HL-60/S4 (cell line): Measurements from ENCODE around the gene GJD3.
"Not testable (repeated sequence)": the region's sequence is repeated elsewhere in the genome, so short reads cannot be mapped to it uniquely, and the experiment has no call there.

ENCODE experiments used
- in situ Hi-C: fragments of 300-500 bp; cut with MboI; formaldehyde crosslinking; loops from 2 replicates; pipeline ENCODE4 v1.14.3; 2022; ENCODE audit warnings: low sequenced_read_pairs

The GJD3 gene

DNA sequence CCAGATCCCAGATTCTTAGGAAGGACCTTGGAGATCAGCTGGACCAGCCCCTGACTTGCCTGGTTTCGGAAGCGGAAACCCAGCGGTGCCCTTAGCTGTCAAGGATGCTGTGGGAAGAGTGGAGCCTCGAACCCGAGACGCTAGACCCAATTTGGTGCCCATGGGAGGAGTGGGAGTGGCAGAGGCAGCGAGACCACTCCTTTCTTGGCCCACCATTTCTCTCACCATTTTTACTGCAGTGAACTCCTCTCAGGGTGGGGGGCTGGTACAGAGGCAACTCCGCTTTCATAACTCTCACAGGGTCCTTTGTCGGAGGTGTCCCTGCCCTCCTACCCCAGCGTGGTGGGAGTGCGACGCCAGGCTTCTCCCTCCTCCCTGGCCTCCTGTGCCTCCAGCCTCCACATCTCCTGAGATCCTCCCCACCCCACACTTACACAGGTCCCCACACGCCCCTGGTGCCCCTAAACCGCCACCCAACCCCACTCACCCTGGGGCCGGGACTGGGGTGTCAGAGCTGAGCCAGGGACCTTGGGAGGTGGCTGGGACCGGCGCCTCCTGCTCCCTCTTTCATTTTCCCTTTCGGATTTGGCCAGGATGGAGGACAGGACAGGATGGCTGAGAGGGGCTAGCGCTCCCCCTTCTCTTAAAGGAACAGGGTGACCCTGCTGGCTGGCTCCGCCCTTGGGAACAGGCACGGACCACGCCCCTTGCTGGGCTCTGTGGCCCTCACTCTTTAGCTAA lies at the start of gene GJD3:
GJD3 (minus strand) TSS at position 617 of the 741 bp plus-strand sequence. CDS start 922 bp downstream, outside the sequence.
- in situ Hi-C loops: loop anchor here (10.0 kb wide), 1 partner anchor 171 kb away; no protein-coding TSS in a partner anchor

DNA sequence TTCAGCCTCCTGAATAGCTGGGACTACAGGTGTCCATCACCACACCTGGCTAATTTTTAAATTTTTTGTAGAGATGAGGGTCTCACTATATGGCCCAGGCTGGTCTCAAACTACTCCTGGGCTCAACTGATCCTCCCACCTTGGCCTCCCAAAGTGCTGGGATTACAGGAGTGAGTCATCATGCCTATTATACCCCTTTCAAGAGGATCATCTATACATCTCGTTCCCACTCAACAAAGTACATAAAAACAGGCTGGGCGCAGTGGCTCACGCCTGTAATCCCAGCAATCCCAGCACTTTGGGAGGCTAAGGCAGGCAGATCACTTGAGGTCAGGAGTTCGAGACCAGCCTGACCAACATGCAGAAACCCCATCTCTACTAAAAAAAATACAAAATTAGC lies 49.8 kb upstream of the GJD3 start:
- in situ Hi-C loops: not testable (repeated sequence)

DNA sequence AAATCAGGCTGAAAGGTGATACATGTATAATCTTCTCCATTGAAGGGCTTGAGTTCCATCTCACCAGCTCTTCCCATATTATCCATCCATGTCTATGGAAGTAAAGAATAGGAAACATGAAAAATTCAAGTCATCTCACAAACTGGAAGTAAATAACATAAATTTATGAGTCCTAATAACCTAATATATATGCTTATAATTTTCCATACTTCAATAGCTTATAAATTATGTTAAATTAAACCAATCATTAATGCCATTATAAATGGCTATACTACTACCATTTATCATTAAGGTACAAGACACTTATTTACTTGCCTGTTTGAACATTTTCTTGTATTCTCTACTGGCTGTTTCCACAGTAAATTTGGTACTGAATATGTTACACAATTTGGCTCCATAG lies 48.3 kb upstream of the GJD3 start:
- in situ Hi-C loops: no loop called here

DNA sequence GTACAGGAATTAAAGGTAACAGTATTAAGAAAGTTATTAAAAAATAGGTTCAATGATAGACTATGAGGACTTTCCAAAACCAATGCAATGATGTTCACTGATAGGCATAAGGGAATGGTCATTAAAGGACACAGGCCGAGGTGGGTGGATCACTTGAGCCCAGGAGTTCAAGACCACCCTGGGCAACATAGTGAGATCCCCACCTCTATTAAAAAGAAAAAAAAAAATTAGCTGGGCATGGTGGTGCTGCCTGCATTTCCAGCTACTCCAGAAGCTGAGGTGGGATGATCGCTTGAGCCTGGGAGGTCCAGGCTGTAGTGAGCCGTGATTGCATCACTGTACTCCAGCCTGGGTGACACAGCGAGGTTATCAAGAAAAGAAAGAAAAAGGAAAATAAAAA lies 47.3 kb upstream of the GJD3 start:
- in situ Hi-C loops: no loop called here

- in situ Hi-C loops: no loop called here
These were observed 45.5 kb upstream of the GJD3 start for GRCh38 chr17:40410082-40410481.

DNA sequence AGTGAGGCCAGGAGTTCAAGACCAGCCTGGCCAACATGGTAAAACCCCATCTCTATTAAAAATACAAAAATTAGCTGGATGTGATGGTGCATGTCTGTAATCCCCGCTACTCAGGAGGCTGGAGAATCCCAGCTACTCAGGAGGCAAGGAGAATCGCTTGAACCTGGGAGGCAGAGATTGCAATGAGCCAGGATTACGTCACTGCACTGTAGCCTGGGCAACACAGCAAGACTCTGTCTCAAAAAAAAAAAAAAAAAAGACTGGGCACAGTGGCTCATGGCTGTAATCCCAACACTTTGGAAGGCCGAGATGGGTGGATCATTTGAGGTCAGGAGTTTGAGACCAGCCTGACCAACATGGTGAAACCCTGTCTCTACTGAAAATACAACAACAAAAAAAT lies 45.0 kb upstream of the GJD3 start:
- in situ Hi-C loops: not testable (repeated sequence)

DNA sequence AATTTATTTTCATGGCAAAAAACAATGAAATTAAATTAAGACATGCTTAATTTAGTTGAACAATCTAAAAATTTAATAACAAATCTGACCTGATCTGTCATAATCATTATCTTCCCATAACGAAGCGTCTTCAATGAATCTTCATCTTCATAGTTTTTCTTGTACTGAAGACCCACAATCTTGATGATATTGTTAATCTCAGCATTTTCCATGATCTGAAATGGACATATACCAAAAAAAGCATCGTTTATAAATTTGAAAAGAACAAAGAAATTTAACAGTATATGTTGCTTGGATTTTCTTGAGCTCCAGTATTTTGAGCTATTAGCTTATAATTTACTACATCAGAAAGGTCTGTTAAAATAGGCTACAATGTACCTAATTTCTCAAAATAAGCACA lies 42.9 kb upstream of the GJD3 start:
- in situ Hi-C loops: no loop called here

DNA sequence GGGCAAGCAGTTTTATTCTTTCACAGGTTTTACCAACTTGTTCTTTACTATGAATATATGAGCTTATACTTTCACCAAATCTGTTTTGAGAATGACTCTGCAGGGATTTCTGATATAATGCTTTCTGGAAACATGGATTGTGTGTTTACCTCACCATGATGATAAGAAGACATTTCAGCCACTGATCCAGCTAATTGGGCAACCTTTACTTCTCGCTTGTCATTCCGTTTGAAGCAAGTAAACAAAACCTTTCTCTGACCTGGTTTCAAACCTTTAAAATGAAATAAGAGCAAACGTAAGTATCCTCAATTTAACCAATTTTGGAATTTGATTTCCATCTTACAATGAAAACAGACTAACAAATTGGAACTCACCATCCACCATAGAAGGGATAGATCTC lies 39.5 kb upstream of the GJD3 start:
- in situ Hi-C loops: no loop called here

DNA sequence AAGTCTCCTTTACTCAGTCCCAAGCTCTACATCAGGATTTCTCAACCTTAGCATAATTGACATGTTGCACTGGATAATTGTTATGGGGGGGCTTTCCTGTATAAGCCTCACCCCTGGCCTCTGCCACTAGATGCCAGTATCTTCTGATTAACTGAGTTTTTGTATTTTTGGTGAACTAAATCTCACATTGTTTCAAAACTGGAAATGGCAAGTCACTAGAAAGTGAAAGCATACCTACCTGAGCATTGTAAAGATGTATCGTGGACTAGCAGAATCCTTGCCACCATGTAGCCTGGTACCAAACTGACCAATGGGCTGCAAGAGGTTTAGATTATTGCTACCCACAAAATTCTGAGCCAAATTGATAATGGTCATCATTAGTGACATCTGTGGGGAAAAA lies 38.1 kb upstream of the GJD3 start:
- in situ Hi-C loops: no loop called here

DNA sequence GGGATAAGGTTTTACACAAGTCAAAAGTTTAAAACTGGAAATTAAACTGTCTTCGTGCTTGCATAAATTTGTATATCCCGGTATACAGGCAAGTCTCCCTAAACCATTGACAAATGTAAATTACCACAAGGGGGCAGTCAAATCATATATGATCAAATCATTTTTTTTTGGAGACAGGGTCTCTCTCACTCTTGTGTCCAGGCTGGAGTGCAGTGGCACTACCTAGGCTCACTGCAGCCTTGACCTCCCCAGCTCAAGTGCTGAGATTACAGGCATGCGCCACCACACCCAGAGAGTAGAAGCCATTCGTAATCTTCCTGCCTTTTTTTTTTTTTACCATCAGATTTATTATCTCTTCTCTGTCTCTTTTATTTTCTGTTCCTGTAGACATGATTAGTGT lies 34.6 kb upstream of the GJD3 start:
- in situ Hi-C loops: no loop called here

DNA sequence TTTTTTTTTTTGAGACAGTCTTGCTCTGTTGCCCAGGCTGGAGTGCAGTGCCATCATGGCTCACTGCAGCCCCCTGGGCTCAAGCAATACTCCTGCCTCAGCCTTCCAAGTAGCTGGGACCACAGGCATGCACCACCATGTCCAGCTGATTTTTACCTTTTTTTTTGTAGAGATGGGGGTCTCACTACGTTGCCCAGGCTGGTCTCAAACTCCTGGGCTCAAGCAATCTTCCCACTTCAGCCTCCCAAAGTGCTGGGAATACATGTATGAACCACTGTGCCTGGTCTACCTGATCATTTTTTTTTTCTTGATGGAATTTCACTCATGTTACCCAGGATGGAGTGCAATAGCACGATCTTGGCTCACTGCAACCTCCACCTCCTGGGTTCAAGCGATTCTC lies 22.0 kb upstream of the GJD3 start:
- in situ Hi-C loops: not testable (repeated sequence)

GRCh38 chr17:40382251-40382650 lies 17.7 kb upstream of the GJD3 start:
- in situ Hi-C loops: no loop called here

GRCh38 chr17:40378966-40379365 lies 14.4 kb upstream of the GJD3 start:
- in situ Hi-C loops: no loop called here

DNA sequence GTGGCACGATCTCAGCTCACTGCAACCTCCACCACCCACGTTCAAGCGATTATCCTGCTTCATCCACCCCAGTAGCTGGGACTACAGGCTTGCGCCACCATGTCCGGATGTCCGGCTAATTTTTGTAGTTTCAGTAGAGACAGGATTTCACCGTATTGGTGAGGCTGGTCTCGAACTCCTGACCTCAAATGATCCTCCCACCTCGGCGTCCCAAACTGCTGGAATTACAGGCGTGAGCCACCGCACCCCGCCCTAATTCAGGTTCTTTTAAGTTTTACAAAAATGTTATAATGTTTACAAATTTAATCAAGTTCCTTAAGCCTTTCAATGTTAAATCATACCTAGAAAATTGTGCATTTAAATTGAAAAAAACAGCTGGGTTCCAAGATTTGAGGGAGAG lies 13.3 kb upstream of the GJD3 start:
- in situ Hi-C loops: no loop called here

DNA sequence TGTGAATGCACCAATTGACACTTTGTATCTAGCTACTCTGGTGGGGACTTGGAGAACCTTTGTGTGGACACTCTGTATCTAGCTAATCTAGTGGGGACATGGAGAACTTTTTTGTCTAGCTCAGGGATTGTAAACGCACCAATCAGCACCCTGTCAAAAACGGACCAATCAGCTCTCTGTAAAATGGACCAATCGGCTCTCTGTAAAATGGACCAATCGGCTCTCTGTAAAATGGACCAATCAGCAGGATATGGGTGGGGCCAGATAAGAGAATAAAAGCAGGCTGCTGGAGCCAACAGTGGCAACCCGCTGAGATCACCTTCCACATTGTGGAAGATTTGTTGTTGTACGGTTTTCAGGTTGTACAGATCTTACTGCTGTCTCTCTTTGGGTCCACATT lies 12.0 kb upstream of the GJD3 start:
- in situ Hi-C loops: not testable (repeated sequence)

GRCh38 chr17:40375786-40376185 lies 11.2 kb upstream of the GJD3 start:
- in situ Hi-C loops: not testable (repeated sequence)

DNA sequence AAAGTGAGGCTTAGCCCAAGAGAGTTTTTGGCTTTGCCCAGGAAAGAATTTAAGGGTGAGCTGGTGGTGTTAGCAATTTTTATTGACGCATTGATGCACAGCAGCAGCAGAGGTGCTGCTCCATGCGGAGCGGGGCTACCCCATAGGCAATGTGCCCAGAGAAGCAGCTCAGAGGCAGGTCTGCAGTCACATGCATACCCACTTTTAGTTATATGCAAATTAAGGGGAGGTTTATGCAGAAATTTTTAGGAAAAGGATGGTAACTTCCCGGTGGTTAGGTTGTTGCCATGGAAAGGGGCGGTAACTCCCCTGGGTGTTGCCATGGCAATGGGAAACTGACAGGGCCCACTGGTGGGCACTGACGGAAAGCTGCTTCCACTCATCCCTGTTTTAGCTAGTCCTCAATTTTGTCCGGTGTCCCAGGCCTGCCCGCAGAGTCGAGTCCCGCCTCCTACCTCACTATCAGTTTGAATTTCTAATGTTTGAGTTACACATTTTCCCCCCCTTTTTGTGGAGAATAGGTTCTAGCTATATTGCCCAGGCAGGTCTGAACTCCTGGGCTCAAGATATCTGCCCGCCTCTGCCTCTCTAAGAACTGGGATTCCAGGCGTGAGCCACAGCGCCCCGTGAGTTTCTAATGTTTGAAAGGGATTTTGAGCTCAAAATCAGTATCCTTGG lies 10.4 kb upstream of the GJD3 start:
- in situ Hi-C loops: no loop called here

DNA sequence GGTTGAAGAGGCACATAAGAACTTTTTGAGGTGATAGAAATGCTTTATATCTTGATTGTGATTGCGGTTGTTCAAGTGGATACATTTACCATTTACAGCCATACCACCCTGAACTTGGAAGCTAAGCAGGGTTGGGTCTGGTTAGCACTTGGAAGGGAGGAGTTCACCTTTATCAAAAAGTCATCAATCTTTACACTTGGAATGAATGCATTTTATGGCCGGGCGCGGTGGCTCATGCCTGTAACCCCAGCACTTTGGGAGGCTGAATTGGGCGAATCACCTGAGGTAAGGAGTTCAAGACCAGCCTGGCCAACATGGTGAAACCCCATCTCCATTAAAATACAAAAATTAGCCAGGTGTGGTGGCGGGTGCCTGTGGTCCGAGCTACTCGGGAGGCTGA lies 9.5 kb upstream of the GJD3 start:
- in situ Hi-C loops: no loop called here

DNA sequence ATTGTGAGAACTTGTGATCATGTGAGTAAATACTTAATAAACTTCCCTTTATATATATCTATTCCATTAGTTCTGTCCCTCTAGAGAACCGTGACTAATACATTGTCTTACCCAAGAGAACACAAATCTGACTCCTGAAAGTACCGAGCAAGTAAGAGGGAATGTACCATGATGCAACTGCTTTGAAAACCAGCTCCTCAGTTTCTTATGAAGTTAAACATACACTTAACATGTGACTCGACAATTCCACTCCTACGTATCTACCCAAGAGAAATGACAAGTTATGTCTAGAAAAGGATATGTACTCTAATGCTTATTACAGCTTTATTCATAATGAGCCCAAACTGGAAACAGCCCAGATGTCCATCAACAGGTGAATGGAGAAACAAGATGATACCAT lies 8.8 kb upstream of the GJD3 start:
- in situ Hi-C loops: no loop called here

- in situ Hi-C loops: not testable (repeated sequence)
These were observed 8.1 kb upstream of the GJD3 start for GRCh38 chr17:40372644-40373043.

- in situ Hi-C loops: no loop called here
These were observed 7.5 kb upstream of the GJD3 start for GRCh38 chr17:40372031-40372430.

DNA sequence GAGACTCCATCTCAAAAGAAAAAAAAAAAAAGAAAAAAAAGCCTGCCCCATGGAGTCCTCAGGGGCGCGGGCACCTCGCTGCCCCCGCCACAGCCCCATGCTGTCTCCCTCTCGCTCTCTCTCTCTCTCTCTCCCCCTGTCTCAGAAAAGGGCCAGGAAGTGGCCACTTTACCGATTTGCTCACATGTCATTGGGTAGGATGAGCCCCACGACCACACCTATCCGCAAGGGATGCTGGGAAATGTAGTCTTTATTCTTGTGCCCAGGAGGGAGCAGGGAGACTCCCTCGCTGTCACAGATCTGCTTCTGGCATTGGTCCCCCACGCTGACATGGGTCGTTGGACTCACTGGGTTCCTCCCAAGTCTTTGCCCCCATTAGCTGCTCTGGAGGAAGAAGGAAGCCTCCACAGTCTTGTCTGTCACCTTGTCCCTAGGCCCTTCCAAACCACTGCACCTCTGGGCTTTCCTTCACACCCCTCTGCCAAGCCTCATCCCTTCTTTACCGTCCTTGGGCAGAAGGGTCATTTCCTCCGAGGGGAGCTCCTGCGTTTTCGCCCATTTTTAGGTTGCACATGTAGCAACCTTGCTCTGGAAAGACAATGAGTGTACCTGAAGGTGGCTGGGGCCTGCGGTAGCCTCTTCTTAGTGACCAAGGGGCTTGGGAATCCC lies 6.9 kb upstream of the GJD3 start:
- in situ Hi-C loops: no loop called here
